GM18526 (cell line): Measurements from ENCODE around the gene HDAC4.

ENCODE experiments used
- POLR2A ChIP-seq: IDR thresholded peaks from 3 replicates; pipeline ENCODE4 v1.6.1; 2011; ENCODE audit not compliant: insufficient read length; ENCODE audit errors: extremely low read depth

The HDAC4 gene

DNA sequence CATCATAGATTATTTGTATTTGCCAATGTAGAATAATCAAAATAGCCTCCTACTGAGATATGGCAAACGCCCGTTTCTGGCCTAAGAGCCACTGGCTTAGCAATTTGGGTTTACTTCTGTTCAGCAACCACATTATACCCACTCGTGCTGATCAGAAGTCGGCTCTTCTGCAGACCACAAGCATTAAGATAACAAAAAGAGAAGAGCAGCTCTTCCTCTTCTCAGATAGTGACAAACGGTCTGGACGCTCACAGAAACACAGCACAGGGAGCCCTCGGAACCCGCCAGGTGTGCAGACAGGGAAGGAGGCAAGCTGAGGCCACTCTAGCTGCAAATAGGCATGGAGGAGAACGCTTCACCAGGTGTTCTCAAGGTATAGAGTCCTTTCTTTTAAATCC is 164.0 kb downstream of the HDAC4 start:
- no peak for TF ChIP-seq POLR2A

DNA sequence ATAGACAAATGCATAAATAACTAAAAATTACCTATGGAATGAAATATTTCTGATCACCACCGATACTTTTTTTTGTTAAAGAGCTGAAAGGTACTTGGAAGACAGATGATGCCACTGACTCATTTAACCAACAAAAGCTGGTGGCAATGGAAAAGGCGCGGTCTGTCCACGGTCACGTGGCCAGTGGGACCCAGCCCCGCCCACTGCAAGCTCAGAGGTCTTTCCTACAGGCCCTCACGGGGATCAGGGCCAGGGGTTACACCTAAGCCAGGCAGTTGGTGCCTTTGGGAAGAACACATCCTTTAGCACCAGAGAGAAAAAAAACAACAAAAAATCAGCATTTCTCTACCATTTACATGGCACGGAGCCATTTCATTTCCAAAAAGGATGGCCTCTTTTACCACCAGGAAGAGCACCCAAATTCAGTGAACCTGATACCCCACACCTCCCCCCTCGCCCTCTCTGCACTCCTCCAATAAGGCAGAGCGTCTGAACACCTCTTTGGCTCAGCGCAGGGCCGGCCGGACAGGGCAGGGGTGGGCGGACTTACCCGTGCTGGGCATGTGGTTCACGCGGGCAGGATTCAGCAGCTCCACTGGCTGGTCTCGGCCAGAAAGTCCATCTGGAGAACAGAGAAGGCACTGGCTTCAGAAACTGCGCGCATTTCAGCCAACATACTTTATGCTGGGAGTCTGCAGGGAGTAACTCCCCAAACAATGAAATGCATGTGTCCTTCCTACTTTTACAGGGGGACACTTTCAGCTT is 164.6 kb downstream of the HDAC4 start:
- no peak for TF ChIP-seq POLR2A

DNA sequence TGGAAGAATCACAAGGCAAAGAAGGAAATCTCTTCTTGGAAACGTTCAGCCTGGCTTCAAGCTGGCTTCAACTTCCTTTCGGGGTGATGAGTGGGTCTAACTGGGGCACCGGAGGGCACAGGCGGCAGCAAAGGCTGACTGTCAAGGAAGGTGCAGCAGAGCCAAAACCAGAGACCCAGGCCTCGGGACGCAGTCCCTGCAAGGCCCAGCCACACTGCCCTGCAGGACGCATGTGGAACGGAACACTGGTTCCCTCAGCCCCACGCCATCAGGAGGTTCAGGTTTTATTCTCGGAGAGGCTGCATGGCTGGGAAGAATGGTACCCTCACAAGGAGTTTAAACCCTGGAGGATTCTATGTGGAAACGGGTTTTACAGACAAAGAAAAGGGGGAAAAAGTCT is 165.5 kb downstream of the HDAC4 start:
- TF ChIP-seq POLR2A, result no peak

DNA sequence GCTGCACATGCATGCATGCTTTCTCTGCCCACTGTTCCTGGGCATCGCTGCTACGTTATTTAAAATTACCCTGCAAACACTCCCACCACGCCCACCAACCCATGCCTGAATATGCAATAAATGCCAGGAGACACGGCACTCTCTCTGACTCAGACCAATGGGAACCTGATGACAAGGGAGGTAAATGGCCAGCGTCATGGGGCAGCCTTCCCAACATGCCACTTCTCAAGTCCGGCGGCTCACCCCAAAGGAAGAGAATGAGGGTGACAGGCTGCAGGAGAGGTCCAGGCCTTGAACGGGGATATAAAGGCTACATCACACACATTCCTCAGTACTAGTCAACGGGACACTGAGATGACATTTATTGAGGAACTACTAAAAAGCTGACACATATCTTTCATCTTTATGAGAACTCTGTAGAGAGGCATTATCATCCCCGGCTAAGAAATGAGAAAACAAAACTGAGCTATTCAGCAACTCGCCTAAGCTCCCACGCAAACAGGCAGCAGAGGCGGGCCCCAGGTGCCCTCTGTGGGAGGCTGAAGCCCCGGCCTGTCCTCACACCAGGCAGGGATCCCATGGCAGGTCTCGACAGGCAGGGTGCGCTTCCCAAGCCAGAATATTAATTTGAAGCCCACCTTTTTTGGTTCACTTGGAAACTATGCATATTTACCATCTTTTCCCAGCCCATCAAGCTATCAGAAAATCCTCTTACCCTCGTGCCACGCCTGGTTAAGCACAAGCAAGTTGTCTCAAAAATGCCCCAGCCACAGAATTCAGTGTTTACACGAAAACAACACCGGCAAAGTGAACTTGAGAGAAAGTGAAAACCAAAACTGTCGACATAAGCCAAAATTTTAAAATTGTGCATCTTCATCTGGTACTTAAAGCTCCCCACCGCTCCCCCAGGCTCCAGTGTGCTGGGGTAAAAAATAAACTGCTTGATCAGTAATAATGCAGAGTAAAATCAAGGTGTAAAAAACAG is 166.3 kb downstream of the HDAC4 start:
- TF ChIP-seq POLR2A, result no peak

DNA sequence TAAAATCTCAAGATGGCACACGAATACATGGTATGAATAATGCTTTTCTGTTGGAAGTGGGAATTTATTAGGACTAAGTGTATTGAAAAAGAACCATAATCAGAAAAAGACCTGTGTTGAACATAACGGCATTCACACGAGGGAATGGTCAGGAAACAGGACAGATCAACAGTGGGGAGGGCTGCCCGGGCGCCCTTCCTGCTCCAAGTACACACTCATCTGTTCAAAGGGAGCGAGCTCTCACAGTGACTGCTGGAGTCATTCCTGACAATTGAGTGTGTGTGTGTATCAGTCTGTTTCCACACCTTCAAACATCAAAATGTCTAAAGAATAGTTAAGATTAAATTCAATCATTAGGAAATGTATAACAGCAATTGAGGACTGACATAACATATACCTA is 167.2 kb downstream of the HDAC4 start:
- no peak for TF ChIP-seq POLR2A

DNA sequence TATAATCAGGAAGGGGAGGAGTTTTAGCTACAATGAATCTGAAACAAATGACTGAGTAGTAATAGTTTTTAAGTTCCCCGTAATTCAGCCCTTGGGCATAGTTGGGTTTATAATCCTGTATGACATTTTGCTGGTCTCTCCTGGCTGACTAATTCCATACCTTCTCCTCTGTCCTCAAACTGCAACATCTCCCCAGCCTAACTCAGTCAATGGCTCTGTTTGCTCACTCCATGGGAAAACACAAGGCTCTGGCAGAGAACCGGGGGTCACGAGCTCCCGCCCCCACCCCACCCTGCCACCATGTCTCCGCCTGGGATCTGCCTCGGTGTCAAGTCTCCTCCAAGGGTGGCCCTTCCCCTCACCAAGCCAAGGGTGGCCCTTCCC is 168.6 kb downstream of the HDAC4 start:
- no peak for TF ChIP-seq POLR2A

DNA sequence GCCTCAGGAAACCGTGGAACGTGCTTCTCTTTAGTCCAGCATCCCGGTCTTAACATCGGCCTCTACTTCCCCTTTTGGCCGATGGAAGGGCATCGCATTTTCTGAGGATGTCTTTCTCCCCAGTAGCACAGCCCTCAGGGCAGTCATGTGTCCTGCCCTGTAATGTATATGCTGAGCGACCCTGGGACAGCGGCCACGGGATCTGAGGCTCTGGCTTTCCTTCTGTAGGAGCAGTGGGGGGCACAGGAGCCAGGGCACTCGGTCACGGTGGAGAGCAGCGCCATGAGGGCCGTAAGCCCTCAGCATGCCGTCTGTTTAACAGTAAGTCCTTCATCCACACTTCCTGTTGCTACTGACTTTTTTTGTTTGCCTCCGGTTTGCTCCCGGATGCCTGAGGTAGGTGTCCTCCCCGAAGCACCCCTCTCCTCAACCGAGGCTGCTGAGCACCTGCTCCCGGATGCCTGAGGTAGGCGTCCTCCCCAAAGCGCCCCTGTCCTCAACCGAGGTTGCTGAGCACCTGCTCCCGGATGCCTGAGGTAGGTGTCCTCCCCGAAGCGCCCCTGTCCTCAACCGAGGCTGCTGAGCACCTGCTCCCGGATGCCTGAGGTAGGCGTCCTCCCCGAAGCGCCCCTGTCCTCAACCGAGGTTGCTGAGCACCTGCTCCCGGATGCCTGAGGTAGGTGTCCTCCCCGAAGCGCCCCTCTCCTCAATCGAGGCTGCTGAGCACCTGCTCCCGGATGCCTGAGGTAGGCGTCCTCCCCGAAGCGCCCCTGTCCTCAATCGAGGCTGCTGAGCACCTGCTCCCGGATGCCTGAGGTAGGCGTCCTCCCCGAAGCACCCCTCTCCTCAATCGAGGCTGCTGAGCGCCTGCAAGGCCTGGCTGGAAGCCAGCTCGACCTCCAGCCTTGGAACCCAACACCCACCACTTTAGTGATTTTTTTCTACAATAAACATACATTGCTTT is 169.3 kb downstream of the HDAC4 start:
- no peak for TF ChIP-seq POLR2A

DNA sequence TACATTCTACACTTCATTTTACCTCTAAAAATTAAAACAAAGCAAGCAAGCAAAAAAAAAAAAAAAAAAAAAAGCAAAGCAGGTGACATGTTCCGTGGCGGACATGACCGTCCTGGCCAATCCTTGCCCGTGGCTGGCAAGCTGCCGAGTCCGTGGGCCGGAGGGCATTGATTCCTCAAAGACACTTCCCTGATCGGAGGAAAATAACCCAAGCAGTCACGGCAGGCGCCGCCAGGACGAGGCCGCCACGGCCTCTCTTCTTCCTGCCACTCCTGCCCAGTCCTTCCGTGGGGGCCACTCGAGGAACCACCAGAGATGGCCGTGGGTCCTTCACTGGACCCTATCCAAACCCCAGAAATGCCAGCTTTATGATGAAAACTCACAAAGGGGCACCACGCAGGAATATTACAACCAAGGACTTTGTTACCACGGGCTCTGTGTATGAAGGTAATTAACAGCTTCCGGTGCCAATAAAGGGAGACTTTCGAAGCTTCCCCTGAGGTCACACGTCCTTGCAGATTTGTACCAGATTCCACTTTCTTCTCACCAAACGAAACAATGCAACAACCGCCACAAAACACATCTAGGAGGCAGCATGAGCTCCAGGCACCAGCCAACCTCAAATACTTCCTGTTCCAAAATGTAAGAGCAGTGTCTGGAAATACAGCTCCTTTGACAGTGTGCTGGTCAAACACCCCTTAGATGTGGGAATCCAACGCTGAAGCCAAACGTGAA is 170.3 kb downstream of the HDAC4 start:
- TF ChIP-seq POLR2A, result no peak

DNA sequence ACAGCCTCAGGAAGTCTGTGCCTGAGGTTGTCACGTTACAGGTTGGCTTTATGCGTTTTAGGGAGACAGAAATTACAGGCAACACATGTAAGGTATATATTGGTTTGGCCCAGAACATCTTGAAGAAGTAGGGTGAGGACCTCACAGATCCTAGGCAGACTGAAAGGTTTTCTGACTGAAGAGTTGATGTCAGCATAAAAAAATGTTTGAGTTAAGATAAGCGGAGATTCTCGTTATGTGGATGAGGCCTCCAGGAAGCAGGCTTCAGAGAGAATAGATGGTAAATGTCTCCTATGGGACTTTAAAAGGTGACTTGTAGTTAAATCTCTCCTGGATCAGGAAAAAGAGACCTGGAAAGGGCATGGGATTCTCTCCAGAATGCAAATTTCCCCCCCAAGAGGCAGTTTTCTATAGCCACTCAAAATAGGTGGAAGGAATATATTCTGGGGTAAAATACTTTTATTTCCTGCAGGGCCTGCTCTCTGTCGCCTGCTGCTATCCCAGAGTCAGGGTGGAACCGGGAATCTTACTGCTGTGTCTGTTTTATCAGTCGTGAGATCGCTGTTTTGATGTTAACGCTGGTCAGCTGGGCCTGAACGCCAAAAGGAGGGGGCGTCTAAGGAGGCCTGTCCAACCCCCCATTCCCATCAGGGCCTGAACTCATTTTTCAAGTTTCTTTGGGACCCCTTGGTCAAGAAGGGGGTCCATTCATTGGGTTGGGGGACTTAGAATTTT is 171.1 kb downstream of the HDAC4 start:
- TF ChIP-seq POLR2A, result no peak

DNA sequence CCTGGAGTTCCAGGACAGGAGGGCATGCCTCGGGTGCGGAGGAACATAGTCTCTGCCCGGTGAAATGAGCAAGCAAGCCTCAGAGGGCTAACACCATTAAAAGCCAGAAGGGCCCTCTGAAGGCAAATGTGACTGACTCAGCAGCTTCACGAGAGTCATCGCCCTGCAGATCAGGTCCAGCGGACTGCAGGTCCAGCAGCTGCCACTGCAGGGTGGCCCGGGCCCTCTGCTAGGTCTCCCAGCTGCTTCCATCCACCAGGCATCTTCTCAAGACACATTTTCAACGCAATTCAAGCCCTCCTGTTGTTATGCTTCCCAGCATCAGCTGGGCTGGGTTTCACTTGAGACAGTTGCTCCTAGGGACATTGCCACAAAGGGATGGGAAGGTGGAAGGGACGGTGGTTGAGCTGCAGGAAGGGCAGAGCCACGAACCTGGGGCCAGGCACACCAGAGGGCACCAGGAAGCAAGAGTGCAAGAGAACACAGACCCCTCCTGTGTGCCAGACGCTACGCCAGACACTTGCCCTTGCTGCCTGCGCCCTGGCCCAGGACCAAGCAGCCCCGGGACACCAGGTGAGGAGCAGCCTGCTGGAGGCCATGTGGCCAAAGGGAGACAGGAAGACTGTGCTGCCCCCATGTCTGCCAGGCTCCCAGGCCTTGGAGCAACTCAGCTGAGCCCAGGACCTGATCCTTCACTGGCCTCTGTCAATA is 173.0 kb downstream of the HDAC4 start:
- no peak for TF ChIP-seq POLR2A

DNA sequence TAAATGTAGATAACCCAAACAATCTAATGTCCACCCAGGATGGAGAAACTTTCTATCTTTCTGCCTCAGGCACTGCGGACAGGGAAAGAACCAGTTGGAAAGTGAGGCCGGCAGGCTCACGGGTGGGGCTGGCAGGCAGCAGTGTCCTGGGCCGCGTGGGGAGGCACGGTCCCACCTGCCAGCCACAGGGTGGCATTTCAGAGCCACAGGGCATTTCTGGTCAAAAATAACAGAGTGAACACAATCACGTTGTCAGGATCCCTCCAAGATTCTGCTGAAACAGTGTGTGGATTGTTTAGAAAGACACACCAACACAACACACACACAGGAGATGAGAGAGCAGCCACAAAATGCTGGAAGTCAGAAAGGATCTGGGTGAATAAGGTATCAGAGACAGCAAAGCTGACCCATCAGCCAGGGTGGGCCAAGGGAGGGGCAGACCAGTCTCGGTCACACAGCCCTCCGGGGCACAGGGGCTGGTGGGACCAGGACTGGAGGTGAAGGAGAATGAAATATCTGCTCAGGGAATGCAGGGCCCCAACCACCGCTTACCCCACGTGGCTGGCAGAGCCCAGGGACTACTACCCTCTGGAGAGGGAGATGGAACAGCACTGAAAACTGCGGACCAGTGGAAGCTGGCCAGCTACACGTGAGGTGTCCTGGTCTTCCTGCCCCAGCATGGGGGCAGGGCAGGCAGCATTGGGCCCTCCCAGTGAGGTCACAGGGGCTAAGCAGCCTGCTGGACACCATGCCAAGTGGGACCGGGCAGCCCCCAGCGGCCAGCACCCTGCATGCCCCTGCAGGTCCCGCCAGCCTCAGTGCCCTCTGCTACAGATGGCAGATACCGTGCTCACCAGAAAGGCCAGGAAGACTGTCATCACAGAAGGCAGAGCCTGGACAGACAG is 173.9 kb downstream of the HDAC4 start:
- no peak for TF ChIP-seq POLR2A

DNA sequence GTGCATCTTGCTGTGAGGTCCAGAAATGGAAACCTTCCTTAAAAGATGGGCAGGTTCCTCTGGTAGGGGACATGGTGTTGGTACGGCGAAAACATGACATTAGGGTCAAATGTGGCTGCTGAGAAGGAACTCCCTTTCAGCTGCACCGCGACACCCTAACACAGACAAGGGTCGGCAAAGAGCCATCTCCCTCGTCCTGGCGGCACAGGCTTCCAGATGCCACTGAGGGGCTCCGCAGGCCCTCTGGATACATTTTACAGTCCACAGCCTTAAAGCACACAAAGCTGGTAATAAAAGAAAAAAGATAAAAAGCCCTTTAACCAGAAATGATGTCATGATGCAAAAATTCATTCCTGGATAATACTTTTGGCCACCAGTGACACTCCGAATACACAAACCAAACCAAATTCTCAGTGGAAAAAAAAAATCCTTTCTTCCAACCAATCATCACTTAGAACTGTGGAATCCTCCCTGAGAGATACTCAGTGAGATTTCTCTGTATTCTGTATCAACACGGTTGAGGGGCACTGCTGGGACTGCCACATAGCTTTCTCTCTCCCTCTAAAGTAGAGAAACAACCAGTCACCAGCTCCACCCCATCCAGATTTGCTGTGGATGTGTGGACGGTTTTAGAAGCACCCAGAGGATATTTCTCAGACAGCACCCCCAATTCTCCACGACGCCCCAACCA is 174.8 kb downstream of the HDAC4 start:
- no peak for TF ChIP-seq POLR2A
